Adrenal gland (tissue), 12 donors: ENCODE data around the gene MET. TPM values are rescaled to one million over a fixed set of nuclear protein-coding genes. Genes with fewer than 3 reads are reported as not detected.

Source experiments
- DNase-seq, 7 donors: peaks; one replicate each; pipeline ENCODE4 v3.0.0-alpha.2; 2019 to 2020
- H3K27ac ChIP-seq, 5 donors: fragments of 200-600 bp; sonication (generic) in 4 of 5; 1 replicate in 3 of 5; 2 replicates in 2 of 5; pipeline versions ENCODE4 v1.5.1 to v1.8.0; 2016 to 2020; ENCODE audit warnings: mild to moderate bottlenecking in 1 of 5
- H3K27me3 ChIP-seq: fragments of 200-600 bp; 2 replicates; pipeline ENCODE4 v1.8.0; 2021
- H3K36me3 ChIP-seq, 2 donors: fragments of 200-600 bp; replicated peaks in 1 of 2; 1 replicate in 1 of 2; 2 replicates in 1 of 2; pipeline versions ENCODE4 v1.5.1 to v1.8.0; 2018 to 2022
- H3K4me1 ChIP-seq, 2 donors: fragments of 200-600 bp; replicated peaks in 1 of 2; 1 replicate in 1 of 2; 2 replicates in 1 of 2; pipeline versions ENCODE4 v1.5.1 to v1.8.0; 2018 to 2021
- H3K4me3 ChIP-seq, 4 donors: fragments of 200-600 bp; sonication (generic) in 3 of 4; one replicate each; pipeline ENCODE4 v1.5.1; 2016 to 2018
- H3K9me3 ChIP-seq, 3 donors: fragments of 200-600 bp; sonication (generic) in 1 of 3; replicated peaks in 1 of 3; 1 replicate in 2 of 3; 2 replicates in 1 of 3; pipeline versions ENCODE4 v1.5.1 to v1.8.0; 2016 to 2021
- CTCF ChIP-seq, 6 experiments: fragments of 450-650 bp in 4 of 6; fragments of 200-600 bp in 2 of 6; sonication (generic) in 1 of 6; IDR thresholded peaks; 1 replicate in 5 of 6; 2 replicates in 1 of 6; pipeline versions ENCODE4 v1.5.1 to v1.8.0; 2016 to 2021; ENCODE audit warnings: antibody characterized with exemption in 6 of 6, mild to moderate bottlenecking in 2 of 6, moderate library complexity in 1 of 6
- POLR2A ChIP-seq, 2 donors: fragments of 450-650 bp; IDR thresholded peaks; one replicate each; pipeline ENCODE4 v1.6.1; 2017; ENCODE audit warnings: antibody characterized with exemption in 2 of 2, mild to moderate bottlenecking in 2 of 2, moderate library complexity in 1 of 2
- WGBS, 4 donors: extraction: QIAGEN DNeasy Blood & Tissue Kit in 2 of 4; methylation state at CpG; one replicate each; pipeline versions ENCODE4 v1.1.5 to v1.1.7; 2013 to 2017; 5-methylcytosine and 5-hydroxymethylcytosine counted together
- intact Hi-C, 2 donors: fragments of 100-400 bp; cut with DNase I; formaldehyde crosslinking; loops; one replicate each; pipeline versions ENCODE4 v1.14.1 to v1.15.0; 2022 to 2023
- polyA plus RNA-seq, 3 donors: library from polyadenylated mRNA; stranded (reverse); fragments of 200-250 nt in 2 of 3; fragments of 350-450 nt in 1 of 3; fragmentation: Illumina TruSeq in 1 of 3; extraction: RNeasy Lipid Tissue Mini Kit (QIAGEN cat#74804) in 1 of 3; gene quantifications; one replicate each; pipeline ENCODE4 v1.2.3, GENCODE V29; 2013 to 2014
- total RNA-seq, 9 donors: library from RNA; depleted of rRNA in 4 of 9; stranded (reverse); fragments of >200 nt in 4 of 9; fragments of 120-200 nt in 1 of 9; fragmentation: NEBNext Ultra II Directional in 1 of 9; extraction: Animal tissue kit (Norgen Biotek cat#: 25700) in 1 of 9; gene quantifications; one replicate each; pipeline versions ENCODE4 v1.1.0 to v1.2.4, GENCODE V29; 2013 to 2023
- donor health status: healthy with polysubstance abuse.
- donor health status: Bipolar disorder and iron deficiency.
- donor health status: DM: yes; HTN: yes; CAD: no.
- donor health status: DM: no; HTN: no; CAD: no.
- donor health status: DM: no; HTN: no; CAD: no.
- donor health status: DM: yes; HTN: yes; CAD: no.

Gene MET
- total and polyA plus RNA-seq, 12 donors: 0.55 to 2.3 (median 0.79) TPM

- WGBS, 4 donors: 90 to 95% (median 93%) methylated on average over 4 of the region's 4 CpGs
- Histone ChIP-seq H3K9me3 (no peaks in the 10 kb centered on the region), H3K27me3 (no peaks in the 10 kb centered on the region), H3K4me3 (no peak overlapping the region), H3K4me1 (no peaks in the 10 kb centered on the region), H3K27ac (no peak overlapping the region), H3K36me3 (no peaks in the 10 kb centered on the region)
- no peak for TF ChIP-seq CTCF (IDR thresholded peaks at IDR 0.05)
- no peak for TF ChIP-seq POLR2A (IDR thresholded peaks at IDR 0.05)
- intact Hi-C loops: no loop called here
- no peak for DNase-seq
Measured at GRCh38 chr7:116792813-116793212, 120.8 kb downstream of the MET start.

DNA sequence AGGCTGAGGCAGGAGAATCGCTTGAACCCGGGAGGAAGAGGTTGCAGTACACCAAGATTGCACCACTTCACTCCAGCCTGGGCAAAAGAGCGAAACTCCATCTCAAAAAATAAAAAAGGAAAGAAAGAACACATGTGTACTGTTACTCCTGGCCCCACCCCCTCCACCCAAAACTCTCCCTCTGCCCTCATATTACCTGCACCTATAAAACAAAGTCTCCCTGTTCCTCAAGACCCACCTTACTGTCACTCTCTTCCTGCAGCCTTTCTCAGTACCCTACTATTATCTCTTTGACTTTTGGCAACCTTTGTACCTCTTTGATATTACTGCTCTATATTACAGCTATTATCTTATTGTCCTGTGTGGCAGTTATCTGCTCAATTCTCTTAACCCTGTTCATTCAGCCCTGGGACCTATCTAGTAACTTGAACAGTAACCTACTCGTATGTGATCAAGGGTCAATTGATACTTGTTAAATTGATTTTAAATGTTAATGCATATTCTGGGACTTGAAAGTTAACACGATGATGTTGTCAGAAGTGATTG lies 121.9 kb downstream of the MET start:
- no peak for DNase-seq
- Histone ChIP-seq H3K27me3 (peaks cover 3% of the 10 kb centered on the region), H3K9me3 (no peaks in the 10 kb centered on the region), H3K4me1 (no peaks in the 10 kb centered on the region), H3K27ac (no peak overlapping the region), H3K36me3 (no peaks in the 10 kb centered on the region), H3K4me3 (no peak overlapping the region)
- WGBS, 4 donors: 83 to 91% (median 87%) methylated on average over 5 of the region's 5 CpGs
- intact Hi-C loops: no loop called here
- TF ChIP-seq CTCF (IDR thresholded peaks at IDR 0.05) (no peak), POLR2A (IDR thresholded peaks at IDR 0.05) (no peak)

GRCh38 chr7:116796471-116796870 lies 124.5 kb downstream of the MET start:
- Histone ChIP-seq H3K27ac (no peak overlapping the region), H3K27me3 (peaks cover 3% of the 10 kb centered on the region), H3K9me3 (no peaks in the 10 kb centered on the region), H3K36me3 (no peaks in the 10 kb centered on the region), H3K4me1 (no peaks in the 10 kb centered on the region), H3K4me3 (no peak overlapping the region)
- TF ChIP-seq POLR2A (IDR thresholded peaks at IDR 0.05) (no peak), CTCF (IDR thresholded peaks at IDR 0.05) (no peak)
- 90 to 94% (median 93%) methylated on average over 5 of the region's 5 CpGs for WGBS, 4 donors
- no peak for DNase-seq
- intact Hi-C loops: no loop called here

GRCh38 chr7:116797612-116798011 lies 125.6 kb downstream of the MET start:
- H3K4me1 ChIP-seq: no peaks in the 10 kb centered on the region
- H3K36me3 ChIP-seq: no peaks in the 10 kb centered on the region
- no peaks in the 10 kb centered on the region for H3K9me3 ChIP-seq
- DNase-seq: no peak
- no peak for TF ChIP-seq CTCF (IDR thresholded peaks at IDR 0.05)
- H3K4me3 ChIP-seq: no peak overlapping the region
- no peak overlapping the region for H3K27ac ChIP-seq
- H3K27me3 ChIP-seq: peaks cover 3% of the 10 kb centered on the region
- WGBS, 4 donors: 76 to 80% (median 77%) methylated on average over 2 of the region's 2 CpGs
- intact Hi-C loops: no loop called here
